Loucy (cell line): ENCODE measurements around the gene MYO1D.

Source experiments
- EZH2phosphoT487 ChIP-seq: fragments of 200-600 bp; IDR thresholded peaks from 2 replicates; pipeline ENCODE4 v1.6.1; 2018; ENCODE audit warnings: antibody characterized with exemption, mild to moderate bottlenecking, moderate library complexity, borderline replicate concordance
- TF ChIP-seq, protein P1 (sequence below): fragments of 200-600 bp; sonication (generic); conservative IDR thresholded peaks from 2 replicates; pipeline ENCODE4 v1.5.1; 2014; ENCODE audit warnings: mild to moderate bottlenecking, antibody characterized with exemption, low read length

DNA sequence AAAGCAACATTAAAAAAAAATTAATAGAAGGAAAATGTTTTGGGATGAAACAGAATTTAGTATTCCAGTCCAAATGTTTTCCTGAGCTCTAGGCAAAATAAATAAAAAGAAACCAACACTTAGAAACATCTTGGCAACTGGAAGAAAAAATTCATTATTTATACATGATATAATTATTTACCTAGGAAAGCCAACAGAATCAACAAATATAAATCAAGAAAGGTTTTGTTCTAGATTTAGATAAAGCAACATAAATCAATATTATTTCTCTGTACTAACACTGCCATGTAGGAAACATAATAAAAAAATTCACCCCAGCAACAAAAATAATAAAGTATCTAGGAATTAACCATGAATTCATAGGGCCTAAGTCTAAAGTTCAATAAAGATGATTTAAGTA, 167.4 kb downstream of the MYO1D start:
- TF ChIP-seq, protein P1, sequence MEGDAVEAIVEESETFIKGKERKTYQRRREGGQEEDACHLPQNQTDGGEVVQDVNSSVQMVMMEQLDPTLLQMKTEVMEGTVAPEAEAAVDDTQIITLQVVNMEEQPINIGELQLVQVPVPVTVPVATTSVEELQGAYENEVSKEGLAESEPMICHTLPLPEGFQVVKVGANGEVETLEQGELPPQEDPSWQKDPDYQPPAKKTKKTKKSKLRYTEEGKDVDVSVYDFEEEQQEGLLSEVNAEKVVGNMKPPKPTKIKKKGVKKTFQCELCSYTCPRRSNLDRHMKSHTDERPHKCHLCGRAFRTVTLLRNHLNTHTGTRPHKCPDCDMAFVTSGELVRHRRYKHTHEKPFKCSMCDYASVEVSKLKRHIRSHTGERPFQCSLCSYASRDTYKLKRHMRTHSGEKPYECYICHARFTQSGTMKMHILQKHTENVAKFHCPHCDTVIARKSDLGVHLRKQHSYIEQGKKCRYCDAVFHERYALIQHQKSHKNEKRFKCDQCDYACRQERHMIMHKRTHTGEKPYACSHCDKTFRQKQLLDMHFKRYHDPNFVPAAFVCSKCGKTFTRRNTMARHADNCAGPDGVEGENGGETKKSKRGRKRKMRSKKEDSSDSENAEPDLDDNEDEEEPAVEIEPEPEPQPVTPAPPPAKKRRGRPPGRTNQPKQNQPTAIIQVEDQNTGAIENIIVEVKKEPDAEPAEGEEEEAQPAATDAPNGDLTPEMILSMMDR, result no peak
- TF ChIP-seq EZH2phosphoT487, result no peak
